K562 (cell line): ENCODE measurements around the gene PRRT2. TPM values are rescaled to one million over a fixed set of nuclear protein-coding genes. Genes with fewer than 3 reads are reported as not detected.

Source experiments
- ATAC-seq: fragments of 200-7000 bp; cut with Tn5 transposase; 3 replicates; pipeline ENCODE4 v1.9.1; 2020; ENCODE audit warnings: moderate library complexity
- BruUV-seq: library from RNA; stranded (reverse); fragments of 400-500 nt; replicated peaks from 2 replicates; lab custom pipeline; 2021; lab: Mats Ljungman, UMichigan
- CTCF ChIA-PET: fragments of 300-600 bp; formaldehyde crosslinking; extraction: SDS; loops from one replicate; lab custom pipeline; 2021; ENCODE audit warnings: low intra/inter-chr PET ratio; lab: Yijun Ruan, JAX
- POLR2A ChIA-PET: fragments of 300-600, 350-650 bp; sonication (Branson Sonifier 250); formaldehyde crosslinking; extraction: SDS; loops from one replicate; lab custom pipeline; 2021; ENCODE audit warnings: antibody characterized with exemption, inconsistent platforms; lab: Yijun Ruan, JAX
- DNase-seq, 4 experiments: peaks; one replicate each; pipeline versions ENCODE4 v3.0.0 to v3.0.0-alpha.2; 2011 to 2018; ENCODE audit warnings: low spot score in 3 of 4, mixed read lengths in 3 of 4; ENCODE audit errors: extremely low read depth in 1 of 4
- FAIRE-seq: peaks from 2 replicates; lab custom pipeline; 2011; peaks lifted over from hg19 to GRCh38; lab: Jason Lieb, UNC
- H2AFZ ChIP-seq: 2 replicates; pipeline ENCODE4 v1.6.0; 2011; ENCODE audit warnings: low read depth, low read length, control low read depth, inconsistent platforms
- H3K27ac ChIP-seq: fragments of 200-600 bp; 3 replicates; pipeline ENCODE4 v1.8.0; 2011; ENCODE audit warnings: low read depth, mild to moderate bottlenecking, control low read depth, inconsistent platforms, low read length, moderate library complexity, mixed read lengths; ENCODE audit errors: extremely low read depth
- H3K27me3 ChIP-seq, 2 experiments: fragments of 300-600 bp in 1 of 2; 2 replicates in 1 of 2; 3 replicates in 1 of 2; pipeline versions ENCODE4 v1.6.0 to v1.8.0; 2011; ENCODE audit warnings: inconsistent platforms in 2 of 2, low read length in 2 of 2, mild to moderate bottlenecking in 1 of 2, mixed read lengths in 1 of 2, moderate library complexity in 1 of 2; ENCODE audit not compliant: control insufficient read depth in 2 of 2, insufficient read depth in 2 of 2
- H3K36me3 ChIP-seq: fragments of 300-600 bp; 3 replicates; pipeline ENCODE4 v1.8.0; 2011; ENCODE audit warnings: mild to moderate bottlenecking, low read length, inconsistent platforms; ENCODE audit not compliant: control insufficient read depth, insufficient read depth
- H3K4me1 ChIP-seq, 2 experiments: fragments of 200-600 bp in 1 of 2; replicated peaks in 1 of 2; 2 replicates in 1 of 2; 3 replicates in 1 of 2; pipeline versions ENCODE4 v1.5.1 to v1.8.0; 2011; ENCODE audit warnings: inconsistent platforms in 2 of 2, low read length in 2 of 2, mild to moderate bottlenecking in 1 of 2, mixed read lengths in 1 of 2, moderate library complexity in 1 of 2; ENCODE audit not compliant: control insufficient read depth in 2 of 2, insufficient read depth in 2 of 2
- H3K4me2 ChIP-seq: 2 replicates; pipeline ENCODE4 v1.6.1; 2011; ENCODE audit warnings: low read length, control low read depth, inconsistent platforms, mixed read lengths; ENCODE audit not compliant: insufficient read depth
- H3K4me3 ChIP-seq: fragments of 200-600 bp; sonication (generic), shearing (Covaris generic); 2 replicates; pipeline ENCODE4 v1.5.1; 2016; ENCODE audit warnings: control low read depth, inconsistent platforms
- H3K79me2 ChIP-seq: fragments of 200-600 bp; 3 replicates; pipeline ENCODE4 v1.8.0; 2011; ENCODE audit warnings: low read length, inconsistent platforms; ENCODE audit not compliant: control insufficient read depth, insufficient read depth
- H3K9ac ChIP-seq, 2 experiments: 2 replicates each; pipeline versions ENCODE4 v1.6.0 to v1.6.1; 2011; ENCODE audit warnings: low read depth in 2 of 2, low read length in 2 of 2, control low read depth in 1 of 2, inconsistent platforms in 1 of 2, mild to moderate bottlenecking in 1 of 2, mixed read lengths in 1 of 2; ENCODE audit not compliant: insufficient read depth in 1 of 2
- H3K9me1 ChIP-seq: one replicate; pipeline ENCODE4 v1.6.0; 2011; ENCODE audit warnings: inconsistent platforms, mild to moderate bottlenecking, low read length, moderate library complexity; ENCODE audit not compliant: control insufficient read depth, insufficient read depth
- H3K9me3 ChIP-seq: replicated peaks from 2 replicates; pipeline ENCODE4 v1.5.1; 2011; ENCODE audit warnings: low read depth, low read length, inconsistent platforms; ENCODE audit not compliant: control insufficient read depth, insufficient read depth
- H4K20me1 ChIP-seq: replicated peaks from 2 replicates; pipeline ENCODE4 v1.6.1; 2011; ENCODE audit warnings: low read length, inconsistent platforms, mixed read lengths; ENCODE audit not compliant: control insufficient read depth, insufficient read depth
- BRF2 ChIP-seq: IDR thresholded peaks from 3 replicates; pipeline ENCODE4 v1.6.1; 2011; ENCODE audit warnings: borderline replicate concordance, mild to moderate bottlenecking; ENCODE audit not compliant: insufficient read length, insufficient read depth
- HDAC2 ChIP-seq: fragments of 450-650 bp; IDR thresholded peaks from 2 replicates; pipeline ENCODE4 v1.6.1; 2016; ENCODE audit warnings: mild to moderate bottlenecking
- HDAC6 ChIP-seq: IDR thresholded peaks from 2 replicates; pipeline ENCODE4 v1.6.1; 2012; ENCODE audit warnings: low read depth, mild to moderate bottlenecking, control low read depth, inconsistent platforms, low read length, moderate library complexity
- HOXB6 ChIP-seq: fragments of 250-450 bp; sonication (Bioruptor Pico); IDR thresholded peaks from 2 replicates; pipeline ENCODE4 v1.5.1; 2022; ENCODE audit warnings: mild to moderate bottlenecking, borderline replicate concordance
- NR2C2 ChIP-seq, 2 experiments: fragments of 200-800 bp in 1 of 2; sonication (Bioruptor generic) in 1 of 2; sonication (generic) in 1 of 2; formaldehyde crosslinking in 1 of 2; IDR thresholded peaks; 2 replicates each; pipeline versions ENCODE4 v1.6.1 to v1.8.0; 2016 to 2022; ENCODE audit warnings: mild to moderate bottlenecking in 1 of 2, missing compliant biosample characterization in 1 of 2, missing genetic modification characterization in 1 of 2, missing genetic modification reagents in 1 of 2
- NRF1 ChIP-seq, 2 experiments: fragments of 450-650 bp; IDR thresholded peaks in 1 of 2; conservative IDR thresholded peaks in 1 of 2; 2 replicates each; pipeline ENCODE4 v1.6.1; 2014; ENCODE audit warnings: mild to moderate bottlenecking in 2 of 2
- POLR2G ChIP-seq: fragments of 200-400 bp; formaldehyde crosslinking; IDR thresholded peaks from 2 replicates; pipeline ENCODE4 v1.6.1; 2017; ENCODE audit warnings: low read depth, mild to moderate bottlenecking, antibody characterized with exemption, low read length, moderate library complexity
- RBFOX2 ChIP-seq: fragments of 200-400 bp; formaldehyde crosslinking; IDR thresholded peaks from 2 replicates; pipeline ENCODE4 v1.6.1; 2017; ENCODE audit warnings: low read depth, mild to moderate bottlenecking, low read length, moderate library complexity
- SMAD2 ChIP-seq: fragments of 150-350 bp; IDR thresholded peaks from 2 replicates; pipeline ENCODE4 v1.6.1; 2014; ENCODE audit warnings: low read depth, mild to moderate bottlenecking, low read length
- TARDBP ChIP-seq: fragments of 450-650 bp; IDR thresholded peaks from 2 replicates; pipeline ENCODE4 v1.6.1; 2016
- UBTF ChIP-seq, 2 experiments: IDR thresholded peaks; 2 replicates each; pipeline ENCODE4 v1.6.1; 2012; ENCODE audit warnings: improper control_type of control experiment in 2 of 2, low read depth in 2 of 2, low read length in 2 of 2, borderline replicate concordance in 1 of 2
- ZBTB9 ChIP-seq: fragments of 450-650 bp; formaldehyde crosslinking; IDR thresholded peaks from 2 replicates; pipeline ENCODE4 v1.4.0; 2020; ENCODE audit warnings: mild to moderate bottlenecking, moderate library complexity
- ZNF124 ChIP-seq: sonication (generic); formaldehyde crosslinking; IDR thresholded peaks from 2 replicates; pipeline ENCODE4 v1.8.1; 2022; ENCODE audit warnings: missing genetic modification reagents
- WGBS: fragments of 100-300 bp; shearing (Covaris generic); methylation state at CpG from one replicate; pipeline ENCODE4 v1.1.6; 2016; ENCODE audit warnings: low coverage, mixed read lengths; ENCODE audit not compliant: insufficient coverage; ENCODE audit errors: missing lambda C conversion rate; 5-methylcytosine and 5-hydroxymethylcytosine counted together
- in situ Hi-C: fragments of 300-500 bp; cut with MboI; formaldehyde crosslinking; loops from 4 replicates; pipeline ENCODE4 v1.15.0; 2018; ENCODE audit warnings: inconsistent platforms, mixed read lengths
- intact Hi-C: fragments of 100-400 bp; cut with micrococcal nuclease; formaldehyde crosslinking; loops from 2 replicates; pipeline ENCODE4 v1.14.2; 2022
- polyA plus RNA-seq, 8 experiments: library from polyadenylated mRNA; depleted of rRNA in 4 of 8; stranded (reverse) in 5 of 8; unstranded in 3 of 8; fragments of >200 nt; fragmentation: Nextera tagmentation in 2 of 8; fragmentation: Illumina TruSeq in 1 of 8; extraction: Ambion mirVana in 2 of 8; extraction: Trizol in 1 of 8; gene quantifications; 2 replicates each; pipeline versions ENCODE4 v1.2.1 to v1.2.3, GENCODE V29; 2011 to 2014; ENCODE audit warnings: inconsistent platforms in 1 of 8, missing spikeins in 1 of 8
- total RNA-seq, 7 experiments: library from RNA; depleted of rRNA in 6 of 7; stranded (reverse); fragments of >200 nt in 6 of 7; fragmentation: Illumina TruSeq in 2 of 7; extraction: Trizol in 2 of 7; gene quantifications; 2 replicates each; pipeline versions ENCODE4 v1.2.1 to v1.2.3, GENCODE V29; 2011 to 2021; ENCODE audit warnings: low replicate concordance in 1 of 7

The PRRT2 gene
- total and polyA plus RNA-seq, 9 of the 15 experiments (the other 6 are each of a cell fraction or from before 2014, with no cell fraction given) = 0.11 to 1.0 (median 0.42) TPM; not detected in 2

- TF ChIP-seq NRF1 (conservative IDR thresholded peaks at IDR 0.05 in 1 of 2, IDR thresholded peaks at IDR 0.05 in 1 of 2) = 0 out of 4 replicates have a peak, but pooled peaks of 1 of the 2 experiments have one; percentile 17
Measured at GRCh38 chr16:29820271-29820701, 8.3 kb downstream of the PRRT2 start, which contains the start of gene MVP (continued).

- Histone ChIP-seq H3K36me3 (peaks cover 23% of the 10 kb centered on the region), H2AFZ (no peak overlapping the region), H3K9me3 (no peaks in the 10 kb centered on the region), H3K79me2 (peaks cover 21% of the 10 kb centered on the region), H4K20me1 (no peaks in the 10 kb centered on the region; the same call in 1 of the 2 replicates), H3K4me2 (peak overlapping the region; percentile 57), H3K9me1 (peaks cover 3% of the 10 kb centered on the region), H3K9ac (peak overlapping the region in 1 of 2 experiments; percentile 54; a peak in 2 of 4 replicates), H3K27me3 (no peaks in the 10 kb centered on the region), H3K4me3 (peak overlapping the region; percentile 31; the same call in 1 of the 2 replicates), H3K4me1 (peaks cover 22 to 53% of the 10 kb centered on the region in 2 experiments), H3K27ac (no peak overlapping the region)
- no TSS peak for BruUV-seq
- DNase-seq = no peak
- no peak for FAIRE-seq
- ChIA-PET CTCF (no interaction called here), POLR2A (interaction anchor here (1.1 to 1.6 kb wide), 2 partner anchors 9 to 86 kb away, joined by 3 to 5 read pairs; no protein-coding TSS in a partner anchor)
- WGBS = 72% methylated on average over 10 of the region's 11 CpGs
- in situ Hi-C loops = no loop called here
- no peak for ATAC-seq
- intact Hi-C loops = no loop called here
- TF ChIP-seq ZNF124 (CRISPR knock-in tag) = no peak
- peak; percentile 54 for TF ChIP-seq POLR2G
- TF ChIP-seq NR2C2 (CRISPR knock-in tag; IDR thresholded peaks at IDR 0.05) = no peak
- TF ChIP-seq NR2C2 (tag; IDR thresholded peaks at IDR 0.05) = peak; percentile 30; the same call in 1 of the 2 replicates
- TF ChIP-seq HOXB6 (CRISPR knock-in tag) = no peak
- no peak for TF ChIP-seq HDAC2
- TF ChIP-seq HDAC6 = no peak
- no peak for TF ChIP-seq BRF2
- no peak for TF ChIP-seq UBTF (IDR thresholded peaks at IDR 0.05; ENCODE audit: borderline replicate concordance in 1 of 2, low read depth in 2 of 2, low read length in 2 of 2)
- no peak for TF ChIP-seq SMAD2
- TF ChIP-seq TARDBP = no peak
- TF ChIP-seq ZBTB9 (CRISPR knock-in tag) = no peak
- TF ChIP-seq RBFOX2 = peak; percentile 46; the same call in 1 of the 2 replicates
Measured at GRCh38 chr16:29820730-29821642, 9.0 kb downstream of the PRRT2 start.
